HepG2 (cell line): ENCODE data around the gene KLF9. TPM values are rescaled to one million over a fixed set of nuclear protein-coding genes. Genes with fewer than 3 reads are reported as not detected.
"Not testable (repeated sequence)": the region's sequence is repeated elsewhere in the genome, so short reads cannot be mapped to it uniquely, and the experiment has no call there.

Source experiments
- ATAC-seq: fragments of 200-7000 bp; cut with Tn5 transposase; 3 replicates; pipeline ENCODE4 v1.9.1; 2020; ENCODE audit warnings: mild to moderate bottlenecking, moderate library complexity
- BruUV-seq: library from RNA; stranded (reverse); fragments of 400-500 nt; replicated peaks from 2 replicates; lab custom pipeline; 2021; lab: Mats Ljungman, UMichigan
- CTCF ChIA-PET: fragments of 300-600 bp; formaldehyde crosslinking; extraction: SDS; loops from one replicate; lab custom pipeline; 2021; ENCODE audit warnings: low total read pairs, inconsistent platforms, low intra/inter-chr PET ratio; lab: Yijun Ruan, JAX
- POLR2A ChIA-PET: fragments of 350-600 bp; sonication (Branson Sonifier 250); formaldehyde crosslinking; loops from one replicate; lab custom pipeline; 2020; ENCODE audit warnings: antibody characterized with exemption, inconsistent platforms; lab: Yijun Ruan, JAX
- DNase-seq: peaks from one replicate; pipeline ENCODE4 v3.0.0-alpha.2; 2015; ENCODE audit warnings: low spot score
- FAIRE-seq: peaks from 3 replicates; lab custom pipeline; 2011; peaks lifted over from hg19 to GRCh38; lab: Jason Lieb, UNC
- H2AFZ ChIP-seq: one replicate; pipeline ENCODE4 v1.6.1; 2011; ENCODE audit warnings: low read length, inconsistent platforms
- H3K27ac ChIP-seq: fragments of 300-600 bp; 3 replicates; pipeline ENCODE4 v1.8.0; 2011; ENCODE audit warnings: mixed run types, mild to moderate bottlenecking, mixed read lengths, low read length, inconsistent platforms; ENCODE audit not compliant: insufficient read depth; ENCODE audit errors: extremely low read length
- H3K27me3 ChIP-seq, 2 experiments: fragments of 200-600 bp in 1 of 2; 2 replicates in 1 of 2; 3 replicates in 1 of 2; pipeline versions ENCODE4 v1.6.0 to v1.8.0; 2011; ENCODE audit warnings: low read length in 2 of 2, mild to moderate bottlenecking in 2 of 2, moderate library complexity in 2 of 2, inconsistent platforms in 1 of 2; ENCODE audit not compliant: insufficient read depth in 2 of 2, control insufficient read depth in 1 of 2
- H3K36me3 ChIP-seq, 2 experiments: fragments of 200-600 bp in 1 of 2; replicated peaks in 1 of 2; 2 replicates in 1 of 2; 3 replicates in 1 of 2; pipeline versions ENCODE4 v1.5.1 to v1.8.0; 2011; ENCODE audit warnings: low read length in 2 of 2, inconsistent platforms in 1 of 2; ENCODE audit not compliant: insufficient read depth in 2 of 2, control insufficient read depth in 1 of 2
- H3K4me1 ChIP-seq: 2 replicates; pipeline ENCODE4 v1.5.1; 2012; ENCODE audit warnings: low read length, inconsistent platforms; ENCODE audit not compliant: insufficient read depth
- H3K4me2 ChIP-seq: 2 replicates; pipeline ENCODE4 v1.6.0; 2011; ENCODE audit warnings: low read depth, low read length, inconsistent platforms
- H3K4me3 ChIP-seq, 3 experiments: fragments of 200-600 bp in 1 of 3; sonication (generic), shearing (Covaris generic) in 1 of 3; replicated peaks in 1 of 3; 2 replicates each; pipeline ENCODE4 v1.5.1; 2011 to 2016; ENCODE audit warnings: low read length in 3 of 3, inconsistent platforms in 2 of 3, low read depth in 2 of 3, mild to moderate bottlenecking in 2 of 3, control low read depth in 1 of 3, mixed read lengths in 1 of 3; ENCODE audit not compliant: insufficient read depth in 1 of 3
- H3K79me2 ChIP-seq: one replicate; pipeline ENCODE4 v1.6.1; 2011; ENCODE audit warnings: low read length, inconsistent platforms; ENCODE audit not compliant: insufficient read depth
- H3K9ac ChIP-seq: 2 replicates; pipeline ENCODE4 v1.6.0; 2011; ENCODE audit warnings: mild to moderate bottlenecking, low read depth, low read length, inconsistent platforms; ENCODE audit not compliant: insufficient read depth
- H3K9me3 ChIP-seq: 2 replicates; pipeline ENCODE4 v1.5.1; 2012; ENCODE audit warnings: mild to moderate bottlenecking, low read length
- H4K20me1 ChIP-seq: 2 replicates; pipeline ENCODE4 v1.6.0; 2011; ENCODE audit warnings: inconsistent platforms, mild to moderate bottlenecking, low read length, moderate library complexity; ENCODE audit not compliant: insufficient read depth
- ADNP ChIP-seq: sonication (generic); formaldehyde crosslinking; IDR thresholded peaks from 2 replicates; pipeline ENCODE4 v1.4.0; 2020; ENCODE audit warnings: missing genetic modification reagents
- DMAP1 ChIP-seq: IDR thresholded peaks from 2 replicates; pipeline ENCODE4 v1.6.1; 2016
- WGBS: methylation state at CpG from one replicate; pipeline ENCODE4 v1.1.6; 2017; ENCODE audit warnings: low lambda C conversion rate; 5-methylcytosine and 5-hydroxymethylcytosine counted together
- in situ Hi-C: cut with HindIII; loops from 2 replicates; pipeline ENCODE4 v1.10.0; 2017; ENCODE audit warnings: low pct_unique_long_range_greater_than_20kb; ENCODE audit not compliant: extremely low pct_ligation_motif_present
- intact Hi-C: fragments of 100-400 bp; cut with micrococcal nuclease; formaldehyde crosslinking; loops from one replicate; pipeline ENCODE4 v1.10.0; 2022; ENCODE audit not compliant: unreplicated experiment
- polyA plus RNA-seq, 8 experiments: library from polyadenylated mRNA; depleted of rRNA in 3 of 8; stranded (reverse) in 7 of 8; unstranded in 1 of 8; fragments of >200 nt; fragmentation: Illumina TruSeq in 4 of 8; extraction: Trizol in 4 of 8; gene quantifications; 2 replicates each; pipeline versions ENCODE4 v1.2.1 to v1.2.3, GENCODE V29; 2011 to 2016; ENCODE audit warnings: low read depth in 4 of 8, missing spikeins in 1 of 8, mixed read lengths in 1 of 8; ENCODE audit not compliant: insufficient read depth in 1 of 8
- total RNA-seq, 5 experiments: library from RNA; depleted of rRNA; stranded (reverse); fragments of >200 nt; fragmentation: Illumina TruSeq; extraction: Trizol; gene quantifications; 2 replicates each; pipeline ENCODE4 v1.2.3, GENCODE V29; 2016; ENCODE audit warnings: low read depth in 1 of 5
- TF ChIP-seq, protein P1 (sequence below): IDR thresholded peaks from 2 replicates; pipeline ENCODE4 v1.6.1; 2016; ENCODE audit warnings: low read depth, missing genetic modification reagents, missing compliant biosample characterization

KLF9 gene
- total and polyA plus RNA-seq, 2 of the 13 experiments (the other 11 are each of a cell fraction or from before 2014, with no cell fraction given) = 5.7 to 7.2 TPM

DNA sequence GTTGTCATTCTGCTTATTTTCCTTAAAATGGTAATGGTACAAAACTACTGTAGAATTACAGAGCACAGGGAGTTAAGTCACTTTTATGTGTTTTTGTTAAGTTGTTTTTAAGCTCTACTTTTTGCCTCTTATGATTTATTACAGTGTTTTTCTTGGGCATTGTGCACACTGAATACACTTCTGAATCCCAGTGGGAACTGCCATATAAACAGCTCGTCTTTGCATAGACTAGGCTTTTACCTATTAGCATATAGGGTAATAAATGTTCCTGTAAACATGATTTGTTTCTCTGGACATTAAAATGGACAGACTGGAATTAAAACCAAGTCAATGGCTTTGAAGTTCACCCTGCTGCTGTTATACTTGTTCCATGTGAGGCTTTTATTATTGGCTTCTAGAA, 12.2 kb downstream of the KLF9 start:
- Histone ChIP-seq H3K4me3 (no peak overlapping the region), H2AFZ (no peak overlapping the region), H3K9me3 (no peaks in the 10 kb centered on the region), H3K4me1 (peaks cover 28% of the 10 kb centered on the region), H3K4me2 (no peak overlapping the region), H3K9ac (no peak overlapping the region), H3K36me3 (no peaks in the 10 kb centered on the region), H3K27ac (no peak overlapping the region), H3K27me3 (no peaks in the 10 kb centered on the region), H4K20me1 (peaks cover 53% of the 10 kb centered on the region; the same call in 1 of the 2 replicates), H3K79me2 (peaks cover 65% of the 10 kb centered on the region)
- no peak for ATAC-seq
- POLR2A ChIA-PET = interaction anchor here (0.6 to 1.4 kb wide), 2 partner anchors 12 to 16 kb away, joined by 3 to 5 read pairs; partner anchors contain the start of gene KLF9
- in situ Hi-C loops (no loop called here), intact Hi-C loops (no loop called here)
- WGBS = 100% methylated on average over 1 of the region's 1 CpG
- CTCF ChIA-PET = no interaction called here
- no peak for FAIRE-seq
- no TSS peak for BruUV-seq
- TF ChIP-seq, protein P1, sequence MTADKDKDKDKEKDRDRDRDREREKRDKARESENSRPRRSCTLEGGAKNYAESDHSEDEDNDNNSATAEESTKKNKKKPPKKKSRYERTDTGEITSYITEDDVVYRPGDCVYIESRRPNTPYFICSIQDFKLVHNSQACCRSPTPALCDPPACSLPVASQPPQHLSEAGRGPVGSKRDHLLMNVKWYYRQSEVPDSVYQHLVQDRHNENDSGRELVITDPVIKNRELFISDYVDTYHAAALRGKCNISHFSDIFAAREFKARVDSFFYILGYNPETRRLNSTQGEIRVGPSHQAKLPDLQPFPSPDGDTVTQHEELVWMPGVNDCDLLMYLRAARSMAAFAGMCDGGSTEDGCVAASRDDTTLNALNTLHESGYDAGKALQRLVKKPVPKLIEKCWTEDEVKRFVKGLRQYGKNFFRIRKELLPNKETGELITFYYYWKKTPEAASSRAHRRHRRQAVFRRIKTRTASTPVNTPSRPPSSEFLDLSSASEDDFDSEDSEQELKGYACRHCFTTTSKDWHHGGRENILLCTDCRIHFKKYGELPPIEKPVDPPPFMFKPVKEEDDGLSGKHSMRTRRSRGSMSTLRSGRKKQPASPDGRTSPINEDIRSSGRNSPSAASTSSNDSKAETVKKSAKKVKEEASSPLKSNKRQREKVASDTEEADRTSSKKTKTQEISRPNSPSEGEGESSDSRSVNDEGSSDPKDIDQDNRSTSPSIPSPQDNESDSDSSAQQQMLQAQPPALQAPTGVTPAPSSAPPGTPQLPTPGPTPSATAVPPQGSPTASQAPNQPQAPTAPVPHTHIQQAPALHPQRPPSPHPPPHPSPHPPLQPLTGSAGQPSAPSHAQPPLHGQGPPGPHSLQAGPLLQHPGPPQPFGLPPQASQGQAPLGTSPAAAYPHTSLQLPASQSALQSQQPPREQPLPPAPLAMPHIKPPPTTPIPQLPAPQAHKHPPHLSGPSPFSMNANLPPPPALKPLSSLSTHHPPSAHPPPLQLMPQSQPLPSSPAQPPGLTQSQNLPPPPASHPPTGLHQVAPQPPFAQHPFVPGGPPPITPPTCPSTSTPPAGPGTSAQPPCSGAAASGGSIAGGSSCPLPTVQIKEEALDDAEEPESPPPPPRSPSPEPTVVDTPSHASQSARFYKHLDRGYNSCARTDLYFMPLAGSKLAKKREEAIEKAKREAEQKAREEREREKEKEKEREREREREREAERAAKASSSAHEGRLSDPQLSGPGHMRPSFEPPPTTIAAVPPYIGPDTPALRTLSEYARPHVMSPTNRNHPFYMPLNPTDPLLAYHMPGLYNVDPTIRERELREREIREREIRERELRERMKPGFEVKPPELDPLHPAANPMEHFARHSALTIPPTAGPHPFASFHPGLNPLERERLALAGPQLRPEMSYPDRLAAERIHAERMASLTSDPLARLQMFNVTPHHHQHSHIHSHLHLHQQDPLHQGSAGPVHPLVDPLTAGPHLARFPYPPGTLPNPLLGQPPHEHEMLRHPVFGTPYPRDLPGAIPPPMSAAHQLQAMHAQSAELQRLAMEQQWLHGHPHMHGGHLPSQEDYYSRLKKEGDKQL (CRISPR knock-in tag) = no peak
- TF ChIP-seq DMAP1 (CRISPR knock-in tag) (no peak), ADNP (CRISPR knock-in tag) (no peak)
- DNase-seq = no peak

DNA sequence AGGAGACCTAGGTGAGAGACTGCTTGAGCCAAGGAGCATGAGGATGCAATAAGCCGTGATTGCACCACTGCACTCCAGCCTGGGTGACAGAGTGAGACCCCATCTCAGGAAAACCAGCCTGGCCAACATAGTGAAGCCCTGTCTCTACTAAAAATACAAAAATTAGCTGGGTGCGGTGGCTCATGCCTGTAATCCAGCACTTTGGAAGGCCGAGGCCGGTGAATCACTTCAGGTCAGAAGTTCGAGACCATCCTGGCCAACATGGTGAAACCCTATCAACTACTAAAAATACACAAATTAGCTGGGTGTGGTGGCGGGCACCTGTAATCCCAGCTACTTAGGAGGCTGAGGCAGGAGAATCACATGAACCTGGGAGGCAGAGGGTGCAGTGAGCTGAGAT, 13.2 kb downstream of the KLF9 start:
- CTCF ChIA-PET, FAIRE-seq, intact Hi-C loops, H3K4me2 ChIP-seq, H3K27ac ChIP-seq, H3K9me3 ChIP-seq, ATAC-seq, H2AFZ ChIP-seq, BruUV-seq, H3K4me3 ChIP-seq, H3K27me3 ChIP-seq, H3K36me3 ChIP-seq, in situ Hi-C loops, H3K9ac ChIP-seq, DNase-seq: not testable (repeated sequence)
- 98% methylated on average over 6 of the region's 6 CpGs for WGBS
- POLR2A ChIA-PET = interaction anchor here (1.4 kb wide), 1 partner anchor 17 kb away, joined by 5 read pairs; no protein-coding TSS in a partner anchor
- Histone ChIP-seq H3K4me1 (peaks cover 18% of the 10 kb centered on the region), H4K20me1 (peaks cover 50% of the 10 kb centered on the region; the same call in 1 of the 2 replicates), H3K79me2 (peaks cover 63% of the 10 kb centered on the region)
